ENCODE data around the gene CELA3A. TPM values are rescaled to one million over a fixed set of nuclear protein-coding genes. Genes with fewer than 3 reads are reported as not detected.
"Not testable (repeated sequence)": the region's sequence is repeated elsewhere in the genome, so short reads cannot be mapped to it uniquely, and the experiment has no call there.

The CELA3A gene
- total RNA-seq, 1 donor from 2014 or later, result not detected

DNA sequence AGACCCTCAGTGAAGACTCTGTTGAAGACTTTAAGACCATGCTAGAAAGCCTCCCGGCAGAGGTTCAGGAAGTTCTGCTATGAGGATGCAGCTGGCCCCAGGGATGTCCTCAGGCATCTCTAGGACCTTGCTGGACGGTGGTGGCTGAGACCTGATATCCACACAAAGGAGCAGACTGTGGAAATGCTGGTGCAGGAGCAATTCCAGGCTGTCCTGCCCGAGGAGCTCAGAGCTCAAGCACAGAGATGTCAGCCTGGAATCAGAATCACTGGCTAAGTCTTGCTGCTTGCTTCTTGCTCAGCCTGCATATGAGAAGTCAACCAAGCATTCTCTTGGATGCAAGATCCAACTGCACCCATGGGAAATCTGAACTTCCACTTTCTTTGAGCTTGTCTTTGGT lies 29.0 kb downstream of the CELA3A start:
- no peak overlapping the region for H3K4me3 Mint-ChIP-seq (ENCODE audit: unreplicated experiment)
- H3K9me3 Mint-ChIP-seq (ENCODE audit: low read depth), result no peaks in the 10 kb centered on the region
- no peak for DNase-seq (ENCODE audit: low spot score)
- H3K27me3 Mint-ChIP-seq (ENCODE audit: low read depth), result no peaks in the 10 kb centered on the region
- H3K4me1 Mint-ChIP-seq (ENCODE audit: low read depth), result peaks cover 8% of the 10 kb centered on the region
- no peak overlapping the region for H3K27ac Mint-ChIP-seq (ENCODE audit: unreplicated experiment)
- no peaks in the 10 kb centered on the region for H3K36me3 Mint-ChIP-seq (ENCODE audit: low read depth)
- TF ChIP-seq CTCF (IDR thresholded peaks at IDR 0.05), result no peak

DNA sequence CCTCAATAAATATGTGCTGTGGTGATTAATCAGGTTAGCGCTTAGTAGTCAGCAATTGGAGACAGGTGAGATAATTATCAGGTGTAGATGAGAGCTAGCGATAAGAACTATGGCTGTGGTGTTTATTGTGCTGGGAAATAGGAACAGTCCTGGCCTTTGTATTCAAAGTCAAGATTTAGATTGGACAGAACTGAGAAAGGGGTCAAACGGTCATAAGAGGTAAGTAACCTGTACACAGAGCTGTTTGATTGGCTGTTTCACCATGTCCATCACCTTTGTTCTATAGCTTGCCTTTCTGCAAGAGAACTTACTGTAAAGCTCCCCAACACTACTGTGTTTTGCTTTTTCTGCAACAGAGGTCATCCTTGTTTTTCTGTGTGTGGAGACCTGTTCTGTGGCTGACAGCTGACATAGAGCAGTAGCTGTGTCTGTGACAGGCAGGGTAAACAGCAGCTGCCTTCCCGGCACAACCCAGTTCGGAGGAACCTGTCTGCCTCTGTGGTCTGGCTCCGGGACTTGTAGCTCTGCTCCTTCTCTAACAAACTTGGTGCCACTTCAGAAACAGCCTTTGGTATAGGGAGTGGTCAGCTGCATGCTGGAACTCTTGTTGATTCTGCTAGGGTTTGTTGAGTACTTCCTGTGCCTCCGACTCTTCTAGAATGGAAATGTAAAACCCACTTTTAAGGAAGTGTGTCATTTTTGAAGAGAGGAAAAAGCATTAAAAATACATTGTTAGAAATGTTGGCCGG lies 29.9 kb downstream of the CELA3A start:
- no peaks in the 10 kb centered on the region for H3K27me3 Mint-ChIP-seq (ENCODE audit: low read depth)
- H3K4me1 Mint-ChIP-seq (ENCODE audit: low read depth), result peaks cover 2% of the 10 kb centered on the region
- no peak for DNase-seq (ENCODE audit: low spot score)
- no peak for TF ChIP-seq CTCF (IDR thresholded peaks at IDR 0.05)
- H3K36me3 Mint-ChIP-seq (ENCODE audit: low read depth), result no peaks in the 10 kb centered on the region
- H3K9me3 Mint-ChIP-seq (ENCODE audit: low read depth), result no peaks in the 10 kb centered on the region
- no peak overlapping the region for H3K27ac Mint-ChIP-seq (ENCODE audit: unreplicated experiment)
- H3K4me3 Mint-ChIP-seq (ENCODE audit: unreplicated experiment), result no peak overlapping the region

DNA sequence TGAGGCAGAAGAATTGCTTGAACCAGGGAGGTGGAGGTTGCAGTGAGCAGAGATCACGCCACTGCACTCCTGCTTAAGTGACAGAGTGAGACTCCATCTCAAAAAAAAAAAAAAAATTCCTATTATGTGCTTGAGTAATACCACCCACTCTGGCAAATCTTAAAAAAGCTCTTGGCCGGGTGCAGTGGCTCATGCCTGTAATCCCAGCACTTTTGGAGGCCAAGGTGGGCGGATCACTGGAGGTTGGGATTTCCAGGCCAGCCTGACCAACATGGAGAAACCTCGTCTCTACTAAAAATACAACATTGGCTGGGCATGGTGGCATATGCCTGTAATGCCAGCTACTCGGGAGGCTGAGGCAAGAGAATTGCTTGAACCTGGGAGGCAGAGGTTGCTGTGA lies 33.4 kb downstream of the CELA3A start:
- not testable (repeated sequence) for H3K4me3 Mint-ChIP-seq (ENCODE audit: unreplicated experiment); H3K27ac Mint-ChIP-seq (ENCODE audit: unreplicated experiment); H3K36me3 Mint-ChIP-seq (ENCODE audit: low read depth); DNase-seq (ENCODE audit: low spot score); H3K27me3 Mint-ChIP-seq (ENCODE audit: low read depth); H3K9me3 Mint-ChIP-seq (ENCODE audit: low read depth); H3K4me1 Mint-ChIP-seq (ENCODE audit: low read depth)

GRCh38 chr1:22037520-22037919 lies 36.1 kb downstream of the CELA3A start:
- no peaks in the 10 kb centered on the region for H3K27me3 Mint-ChIP-seq (ENCODE audit: low read depth)
- no peak for TF ChIP-seq CTCF (IDR thresholded peaks at IDR 0.05)
- H3K27ac Mint-ChIP-seq (ENCODE audit: unreplicated experiment), result no peak overlapping the region
- H3K9me3 Mint-ChIP-seq (ENCODE audit: low read depth), result no peaks in the 10 kb centered on the region
- no peak overlapping the region for H3K4me3 Mint-ChIP-seq (ENCODE audit: unreplicated experiment)
- no peaks in the 10 kb centered on the region for H3K36me3 Mint-ChIP-seq (ENCODE audit: low read depth)
- DNase-seq (ENCODE audit: low spot score), result no peak
- peaks cover 8% of the 10 kb centered on the region for H3K4me1 Mint-ChIP-seq (ENCODE audit: low read depth)

GRCh38 chr1:22038036-22038435 lies 36.6 kb downstream of the CELA3A start:
- Mint-ChIP-seq H3K27me3 (ENCODE audit: low read depth) (no peaks in the 10 kb centered on the region), H3K36me3 (ENCODE audit: low read depth) (no peaks in the 10 kb centered on the region), H3K9me3 (ENCODE audit: low read depth) (no peaks in the 10 kb centered on the region), H3K27ac (ENCODE audit: unreplicated experiment) (peak overlapping the region; percentile 66), H3K4me3 (ENCODE audit: unreplicated experiment) (no peak overlapping the region), H3K4me1 (ENCODE audit: low read depth) (peaks cover 8% of the 10 kb centered on the region)
- no peak for DNase-seq (ENCODE audit: low spot score)
- no peak for TF ChIP-seq CTCF (IDR thresholded peaks at IDR 0.05)

Measured in chondrocyte (in vitro differentiated cells).